SU-DHL-6 (cell line): ENCODE results near the gene RNF214.

Source experiments
- EZH2phosphoT487 ChIP-seq: fragments of 200-600 bp; sonication (generic), shearing (Covaris generic); conservative IDR thresholded peaks from 2 replicates; pipeline ENCODE4 v1.6.1; 2018; ENCODE audit warnings: mild to moderate bottlenecking, antibody characterized with exemption, low read length, moderate library complexity, mixed read lengths
- TF ChIP-seq, protein P1 (sequence below): fragments of 200-600 bp; sonication (generic); IDR thresholded peaks from one replicate; pipeline ENCODE4 v1.5.1; 2017; ENCODE audit warnings: antibody characterized with exemption, mild to moderate bottlenecking, low read length, moderate library complexity; ENCODE audit not compliant: insufficient read depth, poor library complexity, severe bottlenecking

DNA sequence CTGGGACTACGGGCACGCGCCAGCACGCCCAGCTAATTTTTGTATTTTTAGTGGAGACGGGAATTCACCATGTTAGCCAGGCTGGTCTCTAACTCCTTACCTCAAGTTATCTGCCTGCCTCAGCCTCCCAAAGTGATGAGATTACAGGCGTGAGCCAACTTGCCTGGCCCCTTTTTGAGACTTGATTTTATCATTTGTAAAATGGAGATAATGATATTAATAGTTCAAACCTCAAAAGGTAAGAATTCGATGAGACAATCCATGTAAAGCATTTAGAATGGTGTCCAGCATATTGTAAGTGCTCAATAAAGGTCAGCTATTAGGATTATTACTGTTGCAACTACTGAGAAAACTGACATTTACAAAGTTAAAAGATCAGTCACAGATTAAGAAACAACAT lies 86.3 kb downstream of the RNF214 start:
- TF ChIP-seq, protein P1, sequence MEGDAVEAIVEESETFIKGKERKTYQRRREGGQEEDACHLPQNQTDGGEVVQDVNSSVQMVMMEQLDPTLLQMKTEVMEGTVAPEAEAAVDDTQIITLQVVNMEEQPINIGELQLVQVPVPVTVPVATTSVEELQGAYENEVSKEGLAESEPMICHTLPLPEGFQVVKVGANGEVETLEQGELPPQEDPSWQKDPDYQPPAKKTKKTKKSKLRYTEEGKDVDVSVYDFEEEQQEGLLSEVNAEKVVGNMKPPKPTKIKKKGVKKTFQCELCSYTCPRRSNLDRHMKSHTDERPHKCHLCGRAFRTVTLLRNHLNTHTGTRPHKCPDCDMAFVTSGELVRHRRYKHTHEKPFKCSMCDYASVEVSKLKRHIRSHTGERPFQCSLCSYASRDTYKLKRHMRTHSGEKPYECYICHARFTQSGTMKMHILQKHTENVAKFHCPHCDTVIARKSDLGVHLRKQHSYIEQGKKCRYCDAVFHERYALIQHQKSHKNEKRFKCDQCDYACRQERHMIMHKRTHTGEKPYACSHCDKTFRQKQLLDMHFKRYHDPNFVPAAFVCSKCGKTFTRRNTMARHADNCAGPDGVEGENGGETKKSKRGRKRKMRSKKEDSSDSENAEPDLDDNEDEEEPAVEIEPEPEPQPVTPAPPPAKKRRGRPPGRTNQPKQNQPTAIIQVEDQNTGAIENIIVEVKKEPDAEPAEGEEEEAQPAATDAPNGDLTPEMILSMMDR: no peak
- TF ChIP-seq EZH2phosphoT487: no peak
